Stimulated activated naive CD4-positive, alpha-beta T cell treated with Interleukin-2 at 50 U/mL for 16 hours (primary cell): ENCODE data around the gene SPPL3.
"Not testable (repeated sequence)": the region's sequence is repeated elsewhere in the genome, so short reads cannot be mapped to it uniquely, and the experiment has no call there.

Source experiments
- DNase-seq: peaks from one replicate; lab custom pipeline; 2025; lab: John Stamatoyannopoulos, UW

SPPL3 gene, protein sequence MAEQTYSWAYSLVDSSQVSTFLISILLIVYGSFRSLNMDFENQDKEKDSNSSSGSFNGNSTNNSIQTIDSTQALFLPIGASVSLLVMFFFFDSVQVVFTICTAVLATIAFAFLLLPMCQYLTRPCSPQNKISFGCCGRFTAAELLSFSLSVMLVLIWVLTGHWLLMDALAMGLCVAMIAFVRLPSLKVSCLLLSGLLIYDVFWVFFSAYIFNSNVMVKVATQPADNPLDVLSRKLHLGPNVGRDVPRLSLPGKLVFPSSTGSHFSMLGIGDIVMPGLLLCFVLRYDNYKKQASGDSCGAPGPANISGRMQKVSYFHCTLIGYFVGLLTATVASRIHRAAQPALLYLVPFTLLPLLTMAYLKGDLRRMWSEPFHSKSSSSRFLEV

DNA sequence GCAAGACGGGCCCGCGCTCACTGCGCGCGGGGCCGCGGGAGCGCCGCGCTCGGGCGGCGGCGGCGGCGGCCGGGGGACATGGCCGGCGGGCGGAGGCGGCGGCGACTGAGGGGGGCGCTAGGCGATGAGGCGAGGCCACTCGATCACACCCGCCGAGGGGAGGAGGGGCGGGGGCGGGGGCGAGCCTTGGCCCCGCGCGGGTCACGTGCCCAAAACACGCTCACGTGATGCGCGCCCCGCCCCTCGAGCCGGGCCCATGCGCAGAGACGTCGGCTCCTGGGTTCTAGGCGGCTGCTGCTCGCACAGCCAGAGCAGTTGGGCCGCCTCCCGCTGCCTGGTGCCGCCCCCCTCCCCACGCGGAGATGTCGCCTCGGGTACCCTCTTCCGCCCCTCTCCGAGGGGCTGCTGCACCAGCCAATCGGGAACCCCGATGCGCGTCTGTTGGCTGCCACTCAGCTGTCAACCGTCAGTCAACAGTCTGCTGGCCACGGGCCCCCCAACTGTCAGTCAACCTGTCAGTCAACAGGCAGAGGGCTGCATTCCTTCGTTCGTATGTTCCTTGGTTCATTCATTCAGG, at the start of gene SPPL3:
Gene SPPL3 (minus strand): TSS at position 162 of the 577 bp plus-strand sequence. CDS start 491 bp downstream, outside the sequence.
- DNase-seq = peak; percentile 90

DNA sequence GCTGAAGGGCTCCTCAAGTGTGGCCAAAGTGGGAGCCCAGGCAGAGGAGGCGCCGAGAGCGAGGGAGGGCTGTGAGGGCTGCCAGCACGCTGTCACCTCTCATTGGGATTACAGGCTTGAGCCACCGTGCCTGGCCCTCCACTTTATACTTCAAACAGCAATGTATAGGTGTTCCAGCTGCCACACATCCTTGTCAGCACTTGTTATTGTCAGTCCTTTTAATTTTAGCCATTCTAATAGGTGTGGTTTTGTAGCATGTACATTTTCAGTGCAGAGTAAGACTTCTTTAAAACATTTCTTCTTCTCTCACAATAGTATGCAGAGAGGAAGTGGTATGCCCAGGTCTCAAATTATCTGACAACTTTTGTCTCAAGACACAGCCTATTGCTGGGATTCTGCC, 46.6 kb upstream of the SPPL3 start:
- no peak for DNase-seq

DNA sequence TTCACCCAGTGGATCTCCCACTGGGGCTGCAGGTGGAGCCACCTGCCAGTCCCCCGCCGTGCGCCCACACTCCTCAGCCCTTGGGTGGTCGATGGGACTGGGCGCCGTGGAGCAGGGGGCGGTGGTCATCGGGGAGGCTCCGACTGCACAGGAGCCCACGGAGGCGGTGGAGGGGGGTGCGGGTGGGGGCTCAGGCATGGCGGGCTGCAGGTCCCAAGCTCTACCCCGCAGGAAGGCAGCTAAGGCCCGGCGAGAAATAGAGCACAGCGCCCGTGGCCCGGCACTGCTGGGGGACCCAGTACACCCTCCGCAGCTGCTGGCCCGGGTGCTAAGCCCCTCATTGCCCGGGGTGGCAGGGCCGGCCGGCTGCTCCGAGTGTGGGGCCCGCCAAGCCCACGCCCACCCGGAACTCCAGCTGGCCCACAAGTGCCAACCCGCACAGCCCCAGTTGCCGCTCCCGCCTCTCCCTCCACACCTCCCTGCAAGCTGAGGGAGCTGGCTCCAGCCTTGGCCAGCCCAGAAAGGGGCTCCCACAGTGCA, 46.2 kb upstream of the SPPL3 start:
- DNase-seq = not testable (repeated sequence)

DNA sequence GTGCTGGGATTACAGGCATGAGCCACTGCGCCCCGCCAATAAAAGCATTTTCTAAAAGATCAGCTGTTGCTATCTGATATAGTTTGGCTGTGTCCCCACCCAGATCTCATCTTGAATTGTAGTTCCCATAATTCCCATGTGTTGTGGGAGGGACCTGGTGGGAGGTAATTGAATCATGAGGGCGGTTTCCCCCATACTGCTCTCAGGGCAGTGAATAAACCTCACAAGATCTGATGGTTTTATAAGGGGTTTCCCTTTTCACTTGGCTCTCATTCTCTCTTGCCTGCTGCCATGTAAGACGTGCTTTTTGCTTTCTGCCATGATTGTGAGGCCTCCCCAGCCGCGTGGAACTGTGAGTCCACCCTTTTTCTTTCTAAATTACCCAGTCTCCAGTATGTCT, 41.4 kb upstream of the SPPL3 start:
- not testable (repeated sequence) for DNase-seq

DNA sequence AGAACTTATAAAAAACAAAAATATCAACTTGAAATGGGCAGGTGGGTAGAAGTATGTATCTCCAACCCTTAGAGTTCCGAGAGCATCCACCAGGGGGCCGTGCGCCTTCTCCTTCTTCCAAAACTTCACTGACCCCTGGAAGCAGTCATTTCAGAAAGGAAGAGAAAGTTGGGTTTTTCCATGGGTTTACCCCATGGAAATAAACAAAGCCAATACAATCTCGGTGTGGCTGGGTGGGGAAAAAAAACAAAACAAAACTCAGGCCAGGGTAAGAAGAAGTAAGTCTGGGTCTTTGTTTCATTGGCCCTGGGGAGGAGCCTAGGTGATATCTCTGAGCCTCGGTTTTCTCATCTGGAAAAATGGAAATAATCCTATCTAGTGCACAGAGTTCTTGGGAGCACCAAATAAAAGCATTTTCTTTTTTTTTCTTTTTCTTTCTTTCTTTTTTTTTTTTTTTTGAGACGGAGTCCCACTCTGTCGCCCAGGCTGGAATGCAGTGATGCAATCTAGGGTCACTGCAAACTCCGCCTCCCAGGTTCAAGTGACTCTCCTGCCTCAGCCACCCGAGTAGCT, 40.6 kb upstream of the SPPL3 start:
- peak; percentile 60 for DNase-seq

DNA sequence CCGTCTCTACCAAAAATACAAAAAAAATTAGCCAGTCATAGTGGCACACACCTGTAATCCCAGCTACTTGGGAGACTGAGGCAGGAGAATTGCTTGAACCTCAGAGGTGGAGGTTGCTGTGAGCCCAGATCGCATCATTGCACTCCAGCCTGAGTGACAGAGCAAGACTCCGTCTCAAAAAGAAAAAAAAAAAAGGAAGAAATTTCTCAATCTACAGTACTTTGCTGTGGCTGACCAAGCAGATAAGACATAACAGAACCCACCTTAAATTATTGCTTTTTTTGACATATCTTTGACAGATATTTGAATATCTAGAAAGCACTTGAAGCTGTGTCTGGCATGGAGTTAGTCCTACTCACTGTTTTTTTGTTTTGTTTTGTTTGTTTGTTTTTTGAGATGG, 39.3 kb upstream of the SPPL3 start:
- no peak for DNase-seq

DNA sequence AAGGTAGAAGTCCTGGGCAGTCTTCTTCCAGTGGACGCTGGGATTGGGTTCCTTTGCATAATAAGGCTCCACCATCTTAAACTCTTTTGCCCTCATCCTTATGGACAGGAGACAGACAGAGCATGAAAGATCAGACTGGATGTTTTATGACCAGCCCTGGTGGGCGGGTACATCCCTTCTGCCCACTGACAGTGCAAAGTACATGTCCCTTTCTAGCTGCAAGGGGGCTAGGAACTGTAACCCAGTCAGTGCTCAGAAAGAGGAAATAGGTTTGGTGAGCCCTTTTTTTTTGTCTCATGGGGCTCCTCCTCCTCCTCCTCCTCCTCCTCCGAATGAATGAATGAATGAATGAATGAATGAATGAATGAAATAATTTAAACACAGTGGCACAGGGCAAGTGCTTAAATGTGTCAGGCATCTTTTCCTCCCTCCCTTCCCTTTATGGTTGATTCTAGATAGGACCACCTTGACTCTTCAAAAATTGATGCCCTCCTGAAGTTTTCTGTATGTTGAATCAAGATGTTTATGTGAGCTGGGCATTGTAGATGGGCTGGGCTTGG, 37.8 kb upstream of the SPPL3 start:
- no peak for DNase-seq

DNA sequence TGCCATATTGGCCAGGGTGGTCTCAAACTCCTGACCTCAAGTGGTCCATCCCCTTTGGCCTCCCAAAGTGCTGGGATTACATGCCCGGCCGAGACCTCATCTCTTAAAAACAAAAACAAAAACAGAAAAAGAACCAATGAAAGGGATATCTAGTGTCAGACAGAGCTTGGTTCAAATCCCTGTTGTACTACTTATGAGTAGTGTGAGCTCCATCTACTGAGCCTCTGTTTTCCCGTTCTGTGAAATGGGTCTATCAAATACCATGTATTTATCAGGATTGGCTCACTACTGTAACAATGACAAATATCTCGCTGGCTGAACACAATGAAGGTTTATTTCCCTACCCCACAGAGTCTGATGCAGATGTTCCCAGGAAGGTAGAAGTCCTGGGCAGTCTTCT, 37.3 kb upstream of the SPPL3 start:
- no peak for DNase-seq

DNA sequence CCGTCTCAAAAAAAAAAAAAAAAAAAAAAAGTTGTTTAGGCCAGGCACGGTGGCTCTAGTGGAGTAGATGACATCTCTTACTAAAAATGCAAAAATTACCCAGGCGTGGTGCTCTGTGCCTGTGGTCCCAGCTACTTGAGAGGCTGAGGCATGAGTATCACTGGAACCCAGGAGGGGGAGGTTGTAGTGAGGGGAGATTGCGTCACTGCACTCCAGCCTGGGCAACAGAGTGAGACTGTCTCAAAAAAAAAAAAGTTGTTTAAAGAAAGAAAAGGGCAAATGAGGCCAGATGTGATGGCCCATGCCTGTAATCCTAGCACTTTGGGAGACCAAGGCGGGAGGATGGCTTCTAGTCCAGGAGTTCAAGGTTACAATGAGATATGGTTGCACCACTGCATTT, 36.6 kb upstream of the SPPL3 start:
- no peak for DNase-seq

DNA sequence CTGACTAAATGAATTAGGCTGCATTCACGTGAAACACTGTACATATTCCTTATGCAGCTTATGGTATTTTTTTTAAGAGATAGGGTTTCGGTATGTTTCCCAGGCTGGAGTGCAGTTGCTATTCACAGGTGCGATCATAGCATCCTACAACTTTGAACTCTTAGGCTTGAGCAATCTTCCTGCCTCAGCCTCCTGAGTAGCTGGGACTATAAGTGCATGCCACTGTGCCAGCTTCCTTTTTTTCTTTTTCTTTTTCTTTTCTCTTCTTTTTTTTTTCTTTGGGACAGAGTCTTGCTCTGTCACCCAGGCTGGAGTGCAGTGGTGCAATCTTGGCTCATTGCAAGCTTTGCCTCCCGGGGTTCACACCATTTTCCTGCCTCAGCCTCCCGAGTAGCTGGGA, 35.8 kb upstream of the SPPL3 start:
- no peak for DNase-seq

DNA sequence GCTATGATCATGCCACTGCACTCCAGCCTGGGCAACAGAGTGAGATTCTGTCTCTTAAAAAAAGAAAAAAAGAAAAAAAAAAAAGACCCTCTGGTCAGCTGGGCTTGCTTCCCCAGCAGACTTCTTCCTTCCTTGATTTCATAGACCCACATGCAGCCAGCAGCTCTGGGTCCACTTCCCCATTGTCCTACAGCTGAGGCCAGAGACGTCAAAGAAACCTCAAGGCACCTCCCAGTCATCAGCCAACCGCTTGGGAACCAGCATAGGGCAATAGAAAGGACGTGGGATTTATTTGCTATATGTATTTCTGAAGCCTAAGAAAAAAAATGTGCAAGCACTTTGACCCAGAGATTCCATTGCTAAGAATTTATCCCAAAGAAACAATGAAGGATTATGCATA, 35.4 kb upstream of the SPPL3 start:
- no peak for DNase-seq

DNA sequence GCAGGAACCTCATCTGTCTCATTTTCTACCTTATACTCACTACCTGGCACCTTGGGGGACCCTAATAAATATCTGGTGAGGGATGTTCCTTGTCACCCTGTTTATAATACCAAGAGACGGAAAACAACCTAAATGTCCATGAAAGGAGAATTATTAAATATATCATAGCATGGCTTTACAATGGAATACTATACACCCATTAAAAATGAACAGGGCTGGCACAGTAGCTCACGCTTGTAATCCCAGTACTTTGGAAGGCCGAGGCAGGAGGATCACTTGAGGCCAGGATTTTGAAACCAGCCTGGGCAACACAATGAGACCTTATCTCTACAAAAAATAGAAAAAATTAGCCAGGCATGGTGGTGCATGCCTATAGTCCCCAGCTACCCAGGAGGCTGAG, 34.3 kb upstream of the SPPL3 start:
- no peak for DNase-seq

DNA sequence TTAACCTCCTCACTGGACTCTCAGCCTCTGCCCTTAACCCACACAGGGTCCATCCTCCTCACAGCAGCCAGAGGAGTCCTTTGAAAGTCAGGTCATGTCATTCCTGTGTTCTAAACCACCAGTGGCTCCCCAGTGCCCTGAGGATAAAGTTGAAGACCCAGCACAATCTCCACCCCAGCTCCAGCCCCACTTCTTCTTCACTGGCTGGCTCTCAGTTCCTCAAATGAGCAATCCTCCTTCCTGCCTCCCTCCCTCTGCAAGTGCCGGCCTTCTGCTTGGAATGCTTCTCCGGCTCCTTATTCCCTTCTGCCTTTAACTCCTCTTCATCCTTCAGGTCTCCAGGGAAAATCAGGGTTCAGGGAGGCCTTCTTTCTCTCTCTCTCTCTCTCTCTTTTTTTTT, 32.0 kb upstream of the SPPL3 start:
- DNase-seq = no peak

DNA sequence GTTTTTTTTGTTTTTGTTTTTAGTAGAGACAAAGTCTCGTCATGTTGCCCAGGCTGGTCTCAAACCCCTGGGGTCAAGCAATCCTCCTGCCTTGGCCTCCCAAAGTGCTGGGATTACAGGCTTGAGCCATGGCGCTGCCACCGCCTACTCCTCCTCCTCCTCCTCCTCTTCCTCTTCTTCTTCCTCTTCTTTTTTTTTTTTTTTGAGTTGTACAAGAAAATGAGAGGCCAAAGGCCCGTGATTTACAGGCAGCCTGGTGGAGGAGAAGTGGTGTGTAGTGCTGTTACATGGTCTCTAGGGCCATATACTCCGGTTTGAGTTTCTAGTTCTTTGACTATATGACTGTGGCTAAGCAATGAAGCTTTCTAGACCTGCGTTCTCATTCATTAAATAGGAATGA, 29.6 kb upstream of the SPPL3 start:
- DNase-seq = no peak

DNA sequence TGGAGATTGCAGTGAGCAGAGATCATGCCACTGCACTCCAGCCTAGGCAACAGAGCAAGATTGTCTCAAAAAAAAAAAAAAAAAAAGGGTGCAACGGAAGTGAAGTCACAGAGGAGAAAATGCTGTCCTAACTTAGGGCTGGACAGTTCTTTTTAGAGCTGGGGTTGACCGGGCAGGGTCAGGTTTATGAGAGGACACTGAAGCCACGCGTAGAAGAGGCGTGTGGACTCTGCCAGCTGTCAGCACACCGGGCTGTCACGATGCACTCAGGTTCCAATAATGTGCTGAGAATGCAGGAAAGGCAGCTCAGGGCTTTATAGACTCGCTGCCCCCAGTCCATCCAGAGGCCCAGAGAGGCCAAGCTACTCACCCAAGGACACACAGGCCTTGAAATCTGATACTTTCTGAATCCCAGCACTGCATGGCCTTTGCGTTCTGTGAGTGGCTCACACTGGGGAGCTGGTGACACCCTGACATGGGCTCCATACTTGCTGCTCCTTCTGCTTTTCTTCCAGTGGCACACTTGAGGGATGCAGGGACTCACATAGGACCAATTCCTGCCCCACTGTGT, 28.9 kb upstream of the SPPL3 start:
- DNase-seq = no peak

DNA sequence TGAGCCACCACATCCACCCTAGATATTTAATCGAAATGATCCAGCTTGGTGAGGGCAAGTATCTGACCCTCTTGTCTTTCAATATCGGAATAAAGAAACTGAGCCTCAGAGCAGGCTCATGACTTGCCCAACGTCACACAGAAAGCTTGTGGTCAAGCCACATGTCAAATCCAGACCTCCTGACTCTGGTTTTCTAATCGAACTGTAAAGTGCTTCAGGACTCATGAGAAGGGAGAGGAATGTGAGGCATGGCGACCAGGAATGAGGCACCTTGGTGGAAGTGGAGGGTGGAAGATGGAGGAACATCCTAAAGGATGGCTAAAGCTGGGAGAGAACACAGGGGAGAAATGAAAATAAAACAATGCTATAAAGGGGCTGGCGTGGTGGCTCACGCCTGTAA, 27.9 kb upstream of the SPPL3 start:
- DNase-seq = no peak

DNA sequence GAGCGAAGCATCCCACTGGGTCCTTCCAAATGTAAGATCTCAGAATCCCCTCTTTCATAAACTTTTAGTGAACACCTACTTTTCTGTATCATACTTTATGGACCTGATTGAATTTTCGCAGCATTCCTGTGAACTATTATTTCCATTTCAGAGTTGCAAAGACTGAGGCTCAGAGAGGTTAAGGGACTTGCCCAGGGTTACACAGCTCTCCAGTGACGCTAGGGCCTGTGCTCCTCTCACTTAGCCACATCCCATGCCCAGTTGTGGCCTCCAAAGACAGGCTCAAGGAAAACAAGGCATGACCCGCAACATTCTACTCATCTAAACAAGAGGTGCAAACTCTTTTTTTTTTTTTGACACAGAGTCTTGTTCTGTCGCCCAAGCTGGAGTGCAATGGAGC, 25.9 kb upstream of the SPPL3 start:
- no peak for DNase-seq

DNA sequence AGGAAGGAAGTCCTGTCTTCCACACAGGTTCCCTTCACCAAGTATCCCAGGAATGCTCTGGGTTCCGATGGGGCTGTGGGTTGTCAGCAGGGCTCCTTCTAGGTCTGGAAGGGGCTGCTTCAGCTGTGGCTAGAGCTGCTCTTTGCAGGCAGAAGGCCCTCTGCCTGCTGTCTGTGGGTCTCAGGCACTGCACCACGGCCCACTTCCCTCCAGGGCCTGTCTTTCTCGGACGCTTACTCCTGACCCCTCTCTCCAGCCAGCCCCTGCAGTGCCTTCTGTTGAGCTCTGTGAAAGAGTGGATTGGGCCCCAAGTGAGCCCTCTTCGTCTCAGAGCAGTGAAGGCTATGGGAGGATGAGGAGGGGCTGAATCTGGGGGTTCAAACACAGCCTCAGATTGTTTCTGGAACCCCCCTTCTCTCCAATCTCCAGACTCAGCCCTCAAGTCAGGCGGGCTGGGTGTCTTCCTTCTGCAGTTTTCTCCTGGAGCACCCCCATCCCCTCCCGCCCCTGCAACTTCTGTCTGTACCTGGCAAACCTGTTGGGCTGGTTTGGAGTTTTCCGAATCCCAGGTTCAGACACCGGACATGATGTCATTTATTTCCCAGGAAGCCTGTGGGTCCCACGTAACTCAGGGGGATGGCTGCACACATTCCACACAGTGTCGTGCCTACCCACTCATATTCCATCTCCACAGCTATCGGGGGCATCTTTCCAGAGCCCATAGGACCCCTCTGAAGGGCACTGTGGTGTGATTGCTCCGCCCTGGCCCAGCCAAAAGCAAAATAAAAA, 24.9 kb upstream of the SPPL3 start:
- DNase-seq = no peak

DNA sequence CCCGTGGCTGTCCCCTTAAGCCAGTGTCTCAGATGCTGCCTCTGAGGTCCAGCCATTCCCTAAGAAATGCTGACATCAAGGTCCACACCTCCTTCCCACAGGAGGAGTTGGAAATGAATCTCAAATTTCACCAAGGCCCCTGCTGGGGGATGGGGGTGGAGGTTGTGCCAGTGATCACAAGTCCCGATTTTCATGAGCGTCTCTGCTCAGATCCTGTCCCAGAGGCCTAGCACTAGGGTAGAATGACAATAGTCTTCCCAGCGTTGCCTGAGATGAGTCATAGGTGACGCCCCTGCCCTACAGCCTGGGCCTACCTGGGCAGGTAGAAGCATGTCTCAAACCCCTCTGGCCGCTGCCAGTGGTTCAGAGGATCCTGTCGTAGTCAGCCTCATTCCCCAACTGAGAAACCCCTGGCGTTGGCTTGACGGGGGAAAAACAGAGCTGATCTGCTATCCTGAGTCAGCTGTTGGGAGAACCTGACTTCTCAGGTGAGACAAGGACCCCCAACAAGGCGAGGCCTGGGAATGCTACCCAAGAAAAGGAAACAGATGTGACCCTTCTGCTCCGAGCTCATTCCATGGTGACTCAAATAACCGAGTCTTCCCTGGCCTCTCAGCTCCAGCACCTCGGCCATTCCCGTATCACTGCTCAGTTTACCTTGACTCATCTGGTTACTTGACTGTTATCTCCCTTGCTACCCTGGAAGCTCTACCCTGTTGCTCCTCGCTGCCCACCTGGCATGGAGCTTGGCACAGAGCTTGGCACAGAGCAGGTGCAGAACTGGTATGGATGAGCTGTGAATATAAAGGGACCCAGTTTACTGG, 21.8 kb upstream of the SPPL3 start:
- no peak for DNase-seq

DNA sequence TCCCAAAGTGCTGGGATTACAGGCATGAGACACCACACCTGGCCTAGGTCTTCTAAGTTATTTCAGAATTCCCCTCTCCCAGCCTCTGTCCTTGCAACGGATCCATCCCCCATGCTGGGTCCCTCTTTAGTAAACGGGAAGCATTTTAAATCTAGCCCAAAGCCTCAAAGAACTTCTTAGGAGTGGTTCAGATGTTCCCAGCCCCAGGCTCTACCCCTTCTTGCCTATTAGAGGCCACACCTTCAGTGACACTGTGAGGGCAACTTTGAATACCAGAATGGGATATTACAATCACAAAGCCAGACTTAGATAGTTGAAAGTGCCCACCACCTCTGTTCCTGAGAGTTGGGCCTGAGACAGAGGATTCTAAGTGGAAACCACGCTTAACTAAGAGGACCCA, 18.1 kb upstream of the SPPL3 start:
- no peak for DNase-seq

DNA sequence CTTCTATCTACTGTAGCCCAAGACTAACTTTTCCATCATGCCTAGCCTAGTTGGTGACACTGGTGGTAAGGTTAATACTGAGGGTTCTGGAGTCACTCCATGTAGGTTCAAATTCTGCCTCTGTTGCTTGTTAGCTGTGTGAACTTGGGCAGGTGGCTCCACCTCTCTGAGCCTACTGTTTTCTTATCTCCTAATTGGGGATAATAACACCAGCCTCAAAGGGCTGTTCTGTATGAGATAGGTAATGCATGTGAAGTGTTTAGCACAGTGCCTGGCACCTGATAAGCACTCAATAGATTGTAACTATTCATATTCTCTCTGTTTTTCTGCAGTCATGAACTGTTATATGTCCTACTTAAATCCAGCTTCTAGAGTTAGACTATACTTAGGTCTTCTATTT, 17.5 kb upstream of the SPPL3 start:
- DNase-seq = no peak
